Brain microvascular endothelial cell (primary cell): ENCODE measurements around the gene GRM7.

Experiments used
- DNase-seq: peaks from one replicate; pipeline ENCODE4 v3.0.0-alpha.2; 2020
- H3K27ac ChIP-seq: fragments of 250-450 bp; sonication (Bioruptor Pico); 2 replicates; pipeline ENCODE4 v1.5.1; 2020; ENCODE audit warnings: mild to moderate bottlenecking, moderate library complexity
- H3K27me3 ChIP-seq: fragments of 250-450 bp; sonication (Bioruptor Pico); replicated peaks from 2 replicates; pipeline ENCODE4 v1.5.1; 2020; ENCODE audit warnings: mild to moderate bottlenecking
- H3K36me3 ChIP-seq: fragments of 250-450 bp; sonication (Bioruptor Pico); replicated peaks from 2 replicates; pipeline ENCODE4 v1.5.1; 2020; ENCODE audit warnings: mild to moderate bottlenecking
- H3K4me3 ChIP-seq: 2 replicates; pipeline ENCODE4 v1.5.1; 2011; ENCODE audit warnings: low read depth, mild to moderate bottlenecking, control low read depth, low read length, moderate library complexity
- in situ Hi-C: cut with HindIII; loops from 2 replicates; pipeline ENCODE4 v1.10.0; 2017; ENCODE audit warnings: low sequenced_read_pairs, low pct_ligation_motif_present
- TF ChIP-seq, protein P1 (sequence below): IDR thresholded peaks from 2 replicates; pipeline ENCODE4 v1.5.1; 2011; ENCODE audit warnings: low read depth, mild to moderate bottlenecking, moderate library complexity, low read length, control low read depth, inconsistent platforms; ENCODE audit errors: missing control alignments

The GRM7 gene

DNA sequence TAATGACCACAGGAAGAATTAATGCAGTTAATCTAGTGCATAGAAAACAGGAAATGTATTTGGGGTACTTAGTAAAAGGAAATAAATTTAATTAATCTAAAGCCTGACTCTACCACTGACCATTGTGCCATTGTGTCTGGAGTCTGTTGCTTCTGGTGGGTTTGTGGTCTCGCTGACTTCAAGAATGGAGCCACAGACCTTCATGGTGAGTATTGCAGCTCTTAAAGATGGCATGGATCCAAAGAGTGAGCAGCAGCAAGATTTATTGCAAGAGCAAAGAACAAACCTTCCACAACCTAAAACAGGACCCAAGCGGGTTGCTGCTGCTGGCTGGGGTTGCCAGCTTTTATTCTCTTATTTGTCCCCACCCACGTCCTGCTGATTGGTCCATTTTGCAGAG lies 929.2 kb downstream of the GRM7 start:
- no peak overlapping the region for H3K27ac ChIP-seq
- in situ Hi-C loops: no loop called here
- TF ChIP-seq, protein P1, sequence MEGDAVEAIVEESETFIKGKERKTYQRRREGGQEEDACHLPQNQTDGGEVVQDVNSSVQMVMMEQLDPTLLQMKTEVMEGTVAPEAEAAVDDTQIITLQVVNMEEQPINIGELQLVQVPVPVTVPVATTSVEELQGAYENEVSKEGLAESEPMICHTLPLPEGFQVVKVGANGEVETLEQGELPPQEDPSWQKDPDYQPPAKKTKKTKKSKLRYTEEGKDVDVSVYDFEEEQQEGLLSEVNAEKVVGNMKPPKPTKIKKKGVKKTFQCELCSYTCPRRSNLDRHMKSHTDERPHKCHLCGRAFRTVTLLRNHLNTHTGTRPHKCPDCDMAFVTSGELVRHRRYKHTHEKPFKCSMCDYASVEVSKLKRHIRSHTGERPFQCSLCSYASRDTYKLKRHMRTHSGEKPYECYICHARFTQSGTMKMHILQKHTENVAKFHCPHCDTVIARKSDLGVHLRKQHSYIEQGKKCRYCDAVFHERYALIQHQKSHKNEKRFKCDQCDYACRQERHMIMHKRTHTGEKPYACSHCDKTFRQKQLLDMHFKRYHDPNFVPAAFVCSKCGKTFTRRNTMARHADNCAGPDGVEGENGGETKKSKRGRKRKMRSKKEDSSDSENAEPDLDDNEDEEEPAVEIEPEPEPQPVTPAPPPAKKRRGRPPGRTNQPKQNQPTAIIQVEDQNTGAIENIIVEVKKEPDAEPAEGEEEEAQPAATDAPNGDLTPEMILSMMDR: no peak
- H3K36me3 ChIP-seq: no peaks in the 10 kb centered on the region
- no peaks in the 10 kb centered on the region for H3K27me3 ChIP-seq
- DNase-seq: no peak
- no peak overlapping the region for H3K4me3 ChIP-seq
